ES-I3 (cell line): ENCODE measurements around the gene NXF3.
"Not testable (repeated sequence)": the region's sequence is repeated elsewhere in the genome, so short reads cannot be mapped to it uniquely, and the experiment has no call there.

ENCODE experiments used
- H3K36me3 ChIP-seq: 2 replicates; pipeline ENCODE4 v1.6.1; 2013; ENCODE audit warnings: mild to moderate bottlenecking, low read length, control low read depth, moderate library complexity; ENCODE audit not compliant: insufficient read depth
- H3K4me1 ChIP-seq: 2 replicates; pipeline ENCODE4 v1.6.1; 2013; ENCODE audit warnings: mild to moderate bottlenecking, control low read depth, low read length; ENCODE audit not compliant: insufficient read depth
- H3K9ac ChIP-seq: 2 replicates; pipeline ENCODE4 v1.6.1; 2013; ENCODE audit warnings: low read depth, mild to moderate bottlenecking, low read length, moderate library complexity
- H3K9me3 ChIP-seq: 2 replicates; pipeline ENCODE4 v1.6.1; 2013; ENCODE audit warnings: mild to moderate bottlenecking, low read length, moderate library complexity; ENCODE audit not compliant: control insufficient read depth, insufficient read depth

The NXF3 gene

DNA sequence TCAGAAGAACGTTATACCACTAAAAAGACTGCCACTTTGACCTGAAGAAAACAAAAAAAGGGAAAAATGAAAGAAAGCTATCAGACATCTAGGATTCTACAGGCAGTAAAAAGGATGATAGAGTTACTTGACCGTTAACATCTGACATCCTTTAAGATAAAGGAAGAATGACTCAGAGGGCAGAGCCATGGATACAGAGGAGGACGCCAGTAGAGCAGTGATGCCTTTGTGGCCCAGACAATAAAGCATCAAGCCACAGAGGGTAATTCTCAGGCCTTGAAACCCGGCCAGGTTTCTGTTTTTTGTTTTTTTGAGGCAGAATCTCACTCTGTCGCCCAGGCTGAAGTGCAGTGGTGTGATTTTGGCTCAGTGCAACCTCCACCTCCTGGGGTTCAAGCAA lies 19.5 kb downstream of the NXF3 start:
- Histone ChIP-seq H3K36me3 (no peaks in the 10 kb centered on the region), H3K9ac (no peak overlapping the region), H3K9me3 (no peaks in the 10 kb centered on the region), H3K4me1 (peaks cover 8% of the 10 kb centered on the region; the same call in 1 of the 2 replicates)

DNA sequence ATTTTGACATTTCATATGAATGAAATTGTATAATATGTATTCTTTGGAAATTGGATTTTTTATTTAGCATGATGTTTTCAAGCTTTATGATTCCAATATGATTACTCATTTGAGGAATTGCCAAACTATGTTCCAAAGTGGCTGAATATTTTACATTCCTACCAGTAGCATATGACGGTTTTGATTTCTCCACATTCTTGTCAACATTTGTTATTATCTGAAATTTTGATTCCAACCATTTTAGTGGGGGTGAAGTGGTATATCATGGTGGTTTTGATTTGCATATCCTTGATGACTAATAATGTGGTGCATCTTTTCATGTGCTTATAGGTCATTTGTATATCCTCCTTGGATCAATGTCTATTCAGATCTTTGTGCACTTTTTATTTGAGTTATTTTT lies 26.3 kb downstream of the NXF3 start:
- H3K9me3 ChIP-seq: no peaks in the 10 kb centered on the region
- no peaks in the 10 kb centered on the region for H3K36me3 ChIP-seq
- H3K9ac ChIP-seq: no peak overlapping the region
- no peaks in the 10 kb centered on the region; the same call in 1 of the 2 replicates for H3K4me1 ChIP-seq

DNA sequence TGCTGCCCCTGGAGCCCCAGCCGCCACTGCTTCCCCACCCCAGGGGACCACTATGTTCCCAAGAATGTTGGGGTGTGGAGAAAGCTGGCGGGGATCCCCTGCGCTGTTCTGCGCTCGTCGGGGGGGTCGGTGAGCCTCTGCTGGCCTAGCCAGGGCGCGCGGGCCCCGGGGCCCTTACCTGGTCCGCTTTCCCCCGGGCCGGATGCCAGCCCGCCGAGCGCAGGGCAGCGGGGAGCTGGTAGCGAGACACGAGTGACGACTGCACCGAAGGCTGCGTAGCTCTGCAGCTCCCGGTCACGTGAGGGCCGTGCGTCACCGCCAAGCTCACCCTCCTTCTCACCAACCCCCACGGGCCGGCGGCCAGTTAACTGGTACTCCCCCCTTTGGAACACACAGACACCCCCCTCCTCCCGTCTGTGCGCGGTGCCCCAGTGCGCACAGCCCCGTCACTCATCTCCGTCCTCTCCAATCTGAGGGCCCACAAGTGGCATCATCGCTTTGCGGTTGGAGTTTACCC lies 29.0 kb downstream of the NXF3 start, which contains the start of gene BEX1:
TSS of gene BEX1 (minus strand) at position 254 of the 517 bp plus-strand sequence. CDS start 897 bp downstream, outside the sequence.
- Histone ChIP-seq H3K4me1 (no peaks in the 10 kb centered on the region; the same call in 1 of the 2 replicates), H3K9ac (peak within 1 kb of the TSS; percentile 69), H3K36me3 (no peaks in the 10 kb centered on the region), H3K9me3 (no peaks in the 10 kb centered on the region)

DNA sequence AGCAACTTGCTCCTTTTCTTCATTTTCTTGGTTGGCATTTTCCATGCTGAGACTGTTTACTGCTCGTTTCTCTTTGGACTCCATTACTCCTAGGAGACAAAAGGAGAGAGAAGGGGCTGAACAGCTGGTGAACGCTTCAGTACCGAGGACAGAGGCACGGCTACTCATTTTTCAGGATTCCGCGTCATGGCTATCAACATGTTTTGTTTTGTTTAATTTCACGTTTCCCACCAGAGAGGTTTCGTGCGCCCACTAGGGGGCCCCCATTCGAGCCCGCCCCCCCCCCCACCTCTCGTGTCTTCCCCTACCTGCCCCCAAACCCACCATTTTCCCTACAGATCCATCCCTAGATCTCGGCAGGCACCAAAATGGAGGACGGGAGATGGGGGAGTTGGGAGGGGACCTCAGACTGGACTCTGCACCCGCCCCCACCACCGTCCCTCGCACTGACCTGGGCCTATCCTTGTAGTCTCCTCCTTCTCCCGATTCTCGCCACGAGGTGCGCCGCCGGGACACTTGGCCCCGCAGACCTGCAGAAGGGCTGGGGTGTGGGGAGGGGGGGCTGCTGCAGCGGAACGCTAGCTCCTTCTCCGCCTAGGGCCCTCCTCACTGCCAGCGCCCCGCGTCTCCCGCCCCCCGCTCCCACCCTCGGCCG lies 29.6 kb downstream of the NXF3 start:
- Histone ChIP-seq H3K9ac (peak overlapping the region; percentile 69; the same call in 1 of the 2 replicates), H3K4me1 (no peaks in the 10 kb centered on the region; the same call in 1 of the 2 replicates), H3K9me3 (no peaks in the 10 kb centered on the region), H3K36me3 (no peaks in the 10 kb centered on the region)

DNA sequence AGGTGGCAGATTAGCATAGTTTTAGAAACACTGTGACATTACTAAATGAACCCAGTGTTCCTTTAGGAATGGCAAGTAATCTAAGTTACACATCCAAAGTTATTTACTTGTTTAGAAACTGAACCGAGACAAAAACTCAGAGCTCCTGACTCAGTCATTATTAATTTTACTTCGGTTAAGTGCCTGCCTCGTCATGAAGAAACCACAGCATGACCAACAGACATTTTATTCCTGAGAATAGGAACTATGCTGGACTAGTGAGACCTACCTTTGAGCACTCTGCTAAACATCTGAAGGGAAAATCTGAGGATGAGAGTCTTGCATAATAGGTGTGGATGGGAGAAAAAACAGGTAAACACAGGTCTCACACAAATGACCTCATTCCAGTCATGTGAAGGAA lies 31.5 kb downstream of the NXF3 start:
- Histone ChIP-seq H3K4me1 (no peaks in the 10 kb centered on the region; the same call in 1 of the 2 replicates), H3K9me3 (no peaks in the 10 kb centered on the region), H3K9ac (no peak overlapping the region), H3K36me3 (no peaks in the 10 kb centered on the region)

DNA sequence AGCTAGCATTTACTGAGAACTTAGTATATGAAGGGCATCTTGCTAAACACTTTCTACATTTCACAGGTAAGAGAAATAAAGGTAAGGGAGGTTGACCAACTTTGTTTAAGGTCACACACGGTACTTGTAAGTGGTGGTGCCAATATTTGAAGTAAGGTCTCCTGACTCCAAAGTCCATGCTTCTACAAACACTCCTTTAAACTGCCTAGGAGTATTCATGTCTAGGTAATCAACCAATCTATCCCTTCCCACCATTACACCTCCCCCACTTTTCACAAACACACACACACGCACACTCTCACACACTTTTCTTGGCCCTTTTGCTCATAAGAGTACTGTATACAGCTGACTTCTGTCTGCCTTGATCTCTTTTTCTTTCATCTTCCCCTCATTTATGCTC lies 36.0 kb downstream of the NXF3 start:
- H3K9ac ChIP-seq: no peak overlapping the region

DNA sequence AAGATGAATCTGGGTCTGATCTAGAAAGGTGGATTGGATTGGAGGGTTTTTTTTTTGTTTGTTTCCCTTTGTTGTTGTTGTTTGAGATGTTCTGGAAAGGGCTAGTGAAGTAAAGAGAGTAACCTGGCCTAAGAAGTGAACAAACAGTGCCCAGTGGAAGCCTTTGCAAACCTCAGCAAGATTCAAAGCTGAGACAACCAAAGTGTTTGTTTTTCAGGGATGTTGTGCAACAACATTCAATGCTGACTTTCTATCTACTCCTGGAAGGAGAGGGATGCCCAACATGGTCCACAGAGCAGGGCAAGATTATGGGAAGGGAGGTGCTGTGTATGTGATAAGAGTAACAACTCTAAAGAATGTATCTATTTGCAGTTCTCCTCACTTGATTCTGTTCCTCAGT lies 40.3 kb downstream of the NXF3 start:
- Histone ChIP-seq H3K36me3 (no peaks in the 10 kb centered on the region), H3K9ac (no peak overlapping the region), H3K4me1 (peaks cover 5% of the 10 kb centered on the region; the same call in 1 of the 2 replicates), H3K9me3 (no peaks in the 10 kb centered on the region)

More for the DNA sequence above, 36.0 kb downstream of the NXF3 start:
- Histone ChIP-seq H3K4me1 (no peaks in the 10 kb centered on the region), H3K36me3 (no peaks in the 10 kb centered on the region), H3K9me3 (no peaks in the 10 kb centered on the region)

DNA sequence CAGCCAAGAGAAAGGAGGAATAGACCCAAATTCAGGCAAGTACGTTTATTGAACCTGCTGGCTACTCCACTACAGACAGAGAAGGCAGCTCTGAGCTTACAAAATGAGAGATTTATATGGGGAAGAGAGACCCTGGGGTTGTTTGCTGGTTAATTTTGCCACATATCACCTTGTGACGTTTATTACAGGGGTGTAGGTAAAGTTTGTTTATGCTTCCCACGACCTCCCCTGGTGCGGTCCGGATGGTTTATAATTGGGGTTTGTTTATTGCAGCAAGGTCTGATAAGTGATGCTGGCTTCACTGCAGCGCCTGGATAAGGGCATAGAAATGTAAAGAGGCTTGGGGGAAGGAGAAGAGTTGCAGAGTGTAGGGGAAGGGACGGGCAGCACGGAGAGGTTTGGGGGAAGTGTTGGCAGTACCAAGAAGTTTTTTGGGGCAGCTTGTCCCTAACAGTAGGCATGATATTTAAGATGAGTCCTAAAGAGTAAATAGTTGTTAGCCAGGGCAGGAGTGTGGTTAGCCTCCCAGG lies 41.6 kb downstream of the NXF3 start:
- no peak overlapping the region; the same call in 1 of the 2 replicates for H3K9ac ChIP-seq
- no peaks in the 10 kb centered on the region for H3K36me3 ChIP-seq
- peaks cover 5% of the 10 kb centered on the region; the same call in 1 of the 2 replicates for H3K4me1 ChIP-seq
- peaks cover 3% of the 10 kb centered on the region for H3K9me3 ChIP-seq

DNA sequence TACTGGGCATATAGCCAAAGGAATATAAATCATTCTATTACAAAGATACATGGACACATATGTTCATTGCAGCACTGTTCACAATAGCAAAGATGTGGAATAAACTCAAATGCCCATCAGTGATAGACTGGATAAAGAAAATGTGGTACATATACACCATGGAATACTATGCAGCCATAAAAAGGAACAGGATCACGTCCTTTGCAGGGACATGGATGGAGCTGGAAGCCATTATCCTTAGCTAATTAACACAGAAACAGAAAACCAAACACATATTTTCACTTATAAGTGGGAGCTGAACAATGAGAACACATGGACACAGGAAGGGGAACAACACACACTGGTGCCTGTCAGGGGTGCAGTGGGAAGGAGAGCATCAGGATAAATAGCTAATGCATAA lies 59.6 kb downstream of the NXF3 start:
- not testable (repeated sequence) for H3K9me3 ChIP-seq

More for the DNA sequence above, 59.6 kb downstream of the NXF3 start:
- not testable (repeated sequence) for H3K9ac ChIP-seq, H3K4me1 ChIP-seq, H3K36me3 ChIP-seq
